Transverse colon (tissue), 4 donors: Measurements from ENCODE around the gene NEXN.

ENCODE experiments used
- EP300 ChIP-seq: sonication (generic); formaldehyde crosslinking; IDR thresholded peaks from one replicate; pipeline ENCODE4 v1.6.1; 2017; ENCODE audit warnings: antibody characterized with exemption, low read depth
- POLR2A ChIP-seq: fragments of 450-650 bp; IDR thresholded peaks from one replicate; pipeline ENCODE4 v1.6.1; 2016; ENCODE audit warnings: antibody characterized with exemption, mild to moderate bottlenecking, moderate library complexity
- POLR2AphosphoS5 ChIP-seq, 3 donors: sonication (generic); formaldehyde crosslinking; IDR thresholded peaks; one replicate each; pipeline ENCODE4 v1.6.1; 2016; ENCODE audit warnings: antibody characterized with exemption in 3 of 3
- TF ChIP-seq, protein P1 (sequence below), 5 experiments: fragments of 200-600 bp in 3 of 5; fragments of 450-650 bp in 2 of 5; sonication (generic) in 3 of 5; IDR thresholded peaks; 1 replicate in 2 of 5; 2 replicates in 3 of 5; pipeline ENCODE4 v1.5.1; 2016 to 2017; ENCODE audit warnings: antibody characterized with exemption in 5 of 5, inconsistent platforms in 3 of 5, mild to moderate bottlenecking in 2 of 5, moderate library complexity in 1 of 5

DNA sequence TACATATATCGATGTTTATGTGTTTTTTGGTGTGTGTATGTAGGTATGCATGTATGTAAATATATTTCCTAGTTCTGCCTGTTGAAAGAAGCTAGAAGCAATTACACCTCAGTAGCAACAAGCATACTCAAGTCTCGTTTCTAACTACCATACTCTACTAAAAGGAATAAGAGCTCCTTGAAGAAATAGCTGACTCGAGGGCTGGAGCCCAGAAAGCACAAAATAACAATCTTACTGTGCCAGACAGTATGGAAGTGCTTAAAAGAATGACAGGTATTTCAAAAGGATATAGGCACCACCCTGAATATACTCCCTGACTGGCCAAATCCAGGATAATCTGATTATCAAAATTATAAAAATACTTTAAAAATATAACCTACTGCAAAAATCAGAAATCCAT lies 67.3 kb downstream of the NEXN start:
- no peak for TF ChIP-seq POLR2A
- TF ChIP-seq, protein P1, sequence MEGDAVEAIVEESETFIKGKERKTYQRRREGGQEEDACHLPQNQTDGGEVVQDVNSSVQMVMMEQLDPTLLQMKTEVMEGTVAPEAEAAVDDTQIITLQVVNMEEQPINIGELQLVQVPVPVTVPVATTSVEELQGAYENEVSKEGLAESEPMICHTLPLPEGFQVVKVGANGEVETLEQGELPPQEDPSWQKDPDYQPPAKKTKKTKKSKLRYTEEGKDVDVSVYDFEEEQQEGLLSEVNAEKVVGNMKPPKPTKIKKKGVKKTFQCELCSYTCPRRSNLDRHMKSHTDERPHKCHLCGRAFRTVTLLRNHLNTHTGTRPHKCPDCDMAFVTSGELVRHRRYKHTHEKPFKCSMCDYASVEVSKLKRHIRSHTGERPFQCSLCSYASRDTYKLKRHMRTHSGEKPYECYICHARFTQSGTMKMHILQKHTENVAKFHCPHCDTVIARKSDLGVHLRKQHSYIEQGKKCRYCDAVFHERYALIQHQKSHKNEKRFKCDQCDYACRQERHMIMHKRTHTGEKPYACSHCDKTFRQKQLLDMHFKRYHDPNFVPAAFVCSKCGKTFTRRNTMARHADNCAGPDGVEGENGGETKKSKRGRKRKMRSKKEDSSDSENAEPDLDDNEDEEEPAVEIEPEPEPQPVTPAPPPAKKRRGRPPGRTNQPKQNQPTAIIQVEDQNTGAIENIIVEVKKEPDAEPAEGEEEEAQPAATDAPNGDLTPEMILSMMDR (IDR thresholded peaks at IDR 0.05): no peak
- TF ChIP-seq POLR2AphosphoS5 (IDR thresholded peaks at IDR 0.05): no peak
- no peak for TF ChIP-seq EP300
